Bronchial epithelial cell (primary cell): ENCODE data around the gene LRRN2. TPM values are rescaled to one million over a fixed set of nuclear protein-coding genes. Genes with fewer than 3 reads are reported as not detected.
A peak's percentile ranks its signal among the peaks of the same experiment; 100 is the strongest.

Experiments
- DNase-seq: peaks from one replicate; pipeline ENCODE4 v3.0.0-alpha.2; 2010; ENCODE audit warnings: low read depth
- FAIRE-seq: peaks from 2 replicates; lab custom pipeline; 2011; peaks lifted over from hg19 to GRCh38; lab: Jason Lieb, UNC
- H3K27me3 ChIP-seq: 2 replicates; pipeline ENCODE4 v1.5.1; 2011; ENCODE audit warnings: low read length; ENCODE audit not compliant: control insufficient read depth, insufficient read depth
- H3K36me3 ChIP-seq: 2 replicates; pipeline ENCODE4 v1.5.1; 2011; ENCODE audit warnings: low read length; ENCODE audit not compliant: control insufficient read depth, insufficient read depth
- H3K4me3 ChIP-seq: 2 replicates; pipeline ENCODE4 v1.5.1; 2011; ENCODE audit warnings: mild to moderate bottlenecking, low read depth, low read length, control low read depth
- CTCF ChIP-seq: IDR thresholded peaks from 2 replicates; pipeline ENCODE4 v1.5.1; 2011; ENCODE audit warnings: mild to moderate bottlenecking, moderate library complexity, low read length, control low read depth, inconsistent platforms; ENCODE audit not compliant: insufficient read depth, severe bottlenecking
- total RNA-seq: library from RNA; depleted of rRNA; stranded (reverse); fragments of >200 nt; gene quantifications from 2 replicates; pipeline ENCODE4 v1.2.1, GENCODE V29; 2014

The LRRN2 gene
- total RNA-seq, 1 donor from 2014 or later: not detected

DNA sequence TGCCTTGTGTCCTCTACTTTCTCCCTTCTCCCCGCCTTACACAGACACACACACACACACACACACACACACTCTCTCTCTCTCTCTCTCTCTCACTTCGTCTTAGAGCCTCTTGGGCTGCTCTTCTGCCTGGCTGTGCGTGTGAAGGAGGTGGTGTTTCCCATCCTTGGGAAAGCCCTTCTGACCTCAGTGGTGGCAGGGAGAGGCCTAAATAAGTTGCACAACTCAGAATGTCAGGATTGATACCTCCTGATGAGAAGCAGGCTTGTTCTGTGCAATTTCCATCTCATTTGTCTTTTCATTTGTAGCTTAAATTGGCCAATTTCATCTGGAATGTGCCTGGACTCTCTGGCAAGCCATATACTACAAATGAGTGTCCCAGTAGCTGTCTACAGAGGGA lies 25.0 kb downstream of the LRRN2 start:
- Histone ChIP-seq H3K27me3 (peaks cover 2% of the 10 kb centered on the region), H3K36me3 (no peaks in the 10 kb centered on the region), H3K4me3 (no peak overlapping the region)
- no peak for DNase-seq
- FAIRE-seq: peak; percentile 58
- no peak for TF ChIP-seq CTCF

- no peak for TF ChIP-seq CTCF
- FAIRE-seq (no peak), DNase-seq (no peak)
- H3K36me3 ChIP-seq: no peaks in the 10 kb centered on the region
- H3K27me3 ChIP-seq: peaks cover 2% of the 10 kb centered on the region
- H3K4me3 ChIP-seq: no peak overlapping the region
These were observed 26.5 kb downstream of the LRRN2 start for GRCh38 chr1:204659056-204659455.

DNA sequence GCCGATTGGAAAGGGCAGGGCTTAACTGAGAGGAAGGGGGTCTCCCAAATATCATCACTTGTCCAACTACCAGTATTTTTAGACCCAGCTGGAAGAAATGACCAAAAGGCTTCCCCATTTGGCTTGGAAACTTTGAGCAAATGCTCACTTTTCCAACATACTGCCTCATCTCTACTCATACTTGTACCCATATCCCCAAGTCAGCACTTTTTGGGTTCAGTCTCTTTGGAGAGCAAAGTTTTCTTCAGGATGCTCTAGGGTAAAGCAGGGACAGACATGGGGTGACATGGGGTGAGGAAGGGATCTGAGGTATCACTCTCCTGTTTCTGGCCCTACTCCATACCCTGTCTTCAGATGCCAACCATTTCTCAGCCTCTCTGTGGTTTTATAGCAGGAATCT lies 27.2 kb downstream of the LRRN2 start:
- no peak for TF ChIP-seq CTCF
- peaks cover 2% of the 10 kb centered on the region for H3K27me3 ChIP-seq
- no peaks in the 10 kb centered on the region for H3K36me3 ChIP-seq
- no peak for FAIRE-seq
- no peak overlapping the region for H3K4me3 ChIP-seq
- DNase-seq: no peak

DNA sequence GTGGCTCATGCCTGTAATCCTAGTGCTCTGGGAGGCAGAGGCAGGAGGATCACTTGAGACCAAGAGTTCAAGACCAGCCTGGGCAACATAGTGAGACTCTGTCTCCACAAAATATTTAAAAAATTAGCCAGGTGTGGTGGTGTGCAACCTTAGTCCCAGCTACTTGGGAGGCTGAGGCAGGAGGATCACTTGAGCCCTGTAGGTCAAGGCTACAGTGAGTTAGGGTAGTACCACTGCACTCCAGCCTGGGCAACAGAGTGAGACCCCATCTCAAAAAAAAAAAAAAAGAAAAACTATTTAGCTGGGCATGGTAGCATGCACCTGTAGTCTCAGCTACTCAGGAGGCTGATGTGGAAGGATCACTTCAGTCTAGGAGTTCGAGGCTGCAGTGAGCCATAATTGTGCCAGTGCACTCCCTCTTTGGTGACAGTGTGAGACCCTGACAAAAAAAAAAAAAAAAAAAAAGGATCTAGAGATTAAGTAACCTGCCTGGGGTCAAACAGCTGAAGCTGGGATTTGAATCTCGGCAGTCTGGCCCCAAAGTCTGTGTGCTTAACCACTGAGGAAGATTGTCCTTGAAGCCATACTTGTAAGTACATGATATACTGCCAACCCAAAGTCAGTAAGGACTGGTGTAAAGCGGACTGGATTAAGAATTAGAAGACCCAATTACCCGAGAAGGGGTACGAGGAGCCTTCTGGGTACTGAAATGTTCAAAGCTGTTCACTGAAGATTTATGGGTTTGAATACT lies 31.8 kb downstream of the LRRN2 start:
- TF ChIP-seq CTCF: no peak
- Histone ChIP-seq H3K4me3 (no peak overlapping the region), H3K27me3 (peaks cover 11% of the 10 kb centered on the region), H3K36me3 (no peaks in the 10 kb centered on the region)
- DNase-seq: no peak
- FAIRE-seq: no peak

- H3K36me3 ChIP-seq: no peaks in the 10 kb centered on the region
- no peak overlapping the region for H3K4me3 ChIP-seq
- H3K27me3 ChIP-seq: peaks cover 11% of the 10 kb centered on the region
- FAIRE-seq (peak; percentile 55), DNase-seq (no peak)
- TF ChIP-seq CTCF: no peak
These were observed 33.0 kb downstream of the LRRN2 start for GRCh38 chr1:204652497-204652896.
